Measurements from ENCODE around the gene HECA.

DNA sequence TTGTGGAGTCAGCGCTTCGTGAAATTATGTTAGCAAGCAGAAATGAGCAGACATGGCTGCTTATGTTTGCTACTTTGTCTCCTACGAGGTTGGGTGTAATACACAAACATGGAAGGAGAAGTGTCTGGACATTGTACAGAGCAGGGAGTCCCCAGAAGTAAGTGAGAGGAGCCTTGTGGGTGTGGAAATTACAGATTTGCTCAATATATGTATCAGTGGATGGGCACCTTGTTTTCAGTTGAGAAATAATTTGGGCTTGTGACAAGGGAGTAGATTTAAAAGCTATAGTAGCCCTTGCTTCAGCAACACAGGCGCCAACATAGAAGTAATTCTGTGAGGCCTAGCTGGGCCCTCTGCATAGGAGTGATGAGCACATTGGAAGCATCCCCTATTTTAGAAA, 49.2 kb downstream of the HECA start:
- TF ChIP-seq NR3C1 (IDR thresholded peaks at IDR 0.05) (no peak), CTCF (IDR thresholded peaks at IDR 0.05) (no peak), MAX (IDR thresholded peaks at IDR 0.05) (no peak), EHMT2 (IDR thresholded peaks at IDR 0.05; ENCODE audit: low read depth) (no peak)

Measured in A549 (cell line).